K562 (cell line): Measurements from ENCODE around the gene H2AZ2. TPM values are rescaled to one million over a fixed set of nuclear protein-coding genes. Genes with fewer than 3 reads are reported as not detected.

Experiments
- BRCA1 ChIP-seq, 2 experiments: fragments of 450-650 bp in 1 of 2; sonication (generic) in 1 of 2; formaldehyde crosslinking in 1 of 2; IDR thresholded peaks; 2 replicates each; pipeline versions ENCODE4 v1.5.0 to v1.6.1; 2017 to 2020; ENCODE audit warnings: mild to moderate bottlenecking in 1 of 2, missing genetic modification reagents in 1 of 2
- EP300 ChIP-seq: IDR thresholded peaks from 2 replicates; pipeline ENCODE4 v1.6.1; 2012; ENCODE audit warnings: low read length, improper control_type of control experiment
- KLF1 ChIP-seq: fragments of 450-650 bp; IDR thresholded peaks from 2 replicates; pipeline ENCODE4 v1.6.1; 2016; ENCODE audit warnings: missing genetic modification characterization, missing compliant biosample characterization
- LARP7 ChIP-seq: fragments of 450-650 bp; IDR thresholded peaks from 2 replicates; pipeline ENCODE4 v1.6.1; 2016
- MGA ChIP-seq: fragments of 450-650 bp; IDR thresholded peaks from 2 replicates; pipeline ENCODE4 v1.6.1; 2016; ENCODE audit warnings: mild to moderate bottlenecking, moderate library complexity
- MNT ChIP-seq, 2 experiments: fragments of 450-650 bp; conservative IDR thresholded peaks; 2 replicates each; pipeline ENCODE4 v1.6.1; 2017; ENCODE audit warnings: mild to moderate bottlenecking in 2 of 2, moderate library complexity in 2 of 2
- NFYB ChIP-seq: IDR thresholded peaks from 2 replicates; pipeline ENCODE4 v1.6.1; 2011; ENCODE audit warnings: mild to moderate bottlenecking, moderate library complexity; ENCODE audit not compliant: insufficient read length; ENCODE audit errors: extremely low read depth
- SNIP1 ChIP-seq: fragments of 450-650 bp; IDR thresholded peaks from 2 replicates; pipeline ENCODE4 v1.7.1; 2017; ENCODE audit warnings: low read depth, mild to moderate bottlenecking
- TCF7 ChIP-seq: sonication (generic); IDR thresholded peaks from 2 replicates; pipeline ENCODE4 v1.6.1; 2016; ENCODE audit warnings: antibody characterized with exemption, borderline replicate concordance
- ZBTB43 ChIP-seq: sonication (generic); formaldehyde crosslinking; IDR thresholded peaks from 2 replicates; pipeline ENCODE4 v1.8.0; 2023; ENCODE audit warnings: mild to moderate bottlenecking, missing genetic modification reagents
- ZNF277 ChIP-seq: fragments of 250-450 bp; sonication (Bioruptor Pico); IDR thresholded peaks from 2 replicates; pipeline ENCODE4 v1.8.0; 2022; ENCODE audit warnings: inconsistent platforms, mild to moderate bottlenecking, moderate library complexity, borderline replicate concordance
- polyA plus RNA-seq, 8 experiments: library from polyadenylated mRNA; depleted of rRNA in 4 of 8; stranded (reverse) in 5 of 8; unstranded in 3 of 8; fragments of >200 nt; fragmentation: Nextera tagmentation in 2 of 8; fragmentation: Illumina TruSeq in 1 of 8; extraction: Ambion mirVana in 2 of 8; extraction: Trizol in 1 of 8; gene quantifications; 2 replicates each; pipeline versions ENCODE4 v1.2.1 to v1.2.3, GENCODE V29; 2011 to 2014; ENCODE audit warnings: inconsistent platforms in 1 of 8, missing spikeins in 1 of 8
- total RNA-seq, 7 experiments: library from RNA; depleted of rRNA in 6 of 7; stranded (reverse); fragments of >200 nt in 6 of 7; fragmentation: Illumina TruSeq in 2 of 7; extraction: Trizol in 2 of 7; gene quantifications; 2 replicates each; pipeline versions ENCODE4 v1.2.1 to v1.2.3, GENCODE V29; 2011 to 2021; ENCODE audit warnings: low replicate concordance in 1 of 7

H2AZ2 gene
- total and polyA plus RNA-seq, 9 of the 15 experiments (the other 6 are each of a cell fraction or from before 2014, with no cell fraction given): 105 to 382 (median 286) TPM

GRCh38 chr7:44796504-44797328 is 51.2 kb downstream of the H2AZ2 start, which contains the start of gene PPIA (continued):
- TF ChIP-seq MGA (peak; percentile 90), TCF7 (no peak), KLF1 (tag) (peak; percentile 97), ZNF277 (CRISPR knock-in tag) (no peak), ZBTB43 (CRISPR knock-in tag) (no peak), BRCA1 (IDR thresholded peaks at IDR 0.05) (no peak), BRCA1 (CRISPR knock-in tag; IDR thresholded peaks at IDR 0.05) (0 out of 2 replicates have a peak, but pooled peaks have one; percentile 79), SNIP1 (no peak), NFYB (peak; percentile 94), MNT (conservative IDR thresholded peaks at IDR 0.05) (peak; percentile 93 to 96), EP300 (no peak), LARP7 (no peak)
